ENCODE data around the gene COL19A1.

DNA sequence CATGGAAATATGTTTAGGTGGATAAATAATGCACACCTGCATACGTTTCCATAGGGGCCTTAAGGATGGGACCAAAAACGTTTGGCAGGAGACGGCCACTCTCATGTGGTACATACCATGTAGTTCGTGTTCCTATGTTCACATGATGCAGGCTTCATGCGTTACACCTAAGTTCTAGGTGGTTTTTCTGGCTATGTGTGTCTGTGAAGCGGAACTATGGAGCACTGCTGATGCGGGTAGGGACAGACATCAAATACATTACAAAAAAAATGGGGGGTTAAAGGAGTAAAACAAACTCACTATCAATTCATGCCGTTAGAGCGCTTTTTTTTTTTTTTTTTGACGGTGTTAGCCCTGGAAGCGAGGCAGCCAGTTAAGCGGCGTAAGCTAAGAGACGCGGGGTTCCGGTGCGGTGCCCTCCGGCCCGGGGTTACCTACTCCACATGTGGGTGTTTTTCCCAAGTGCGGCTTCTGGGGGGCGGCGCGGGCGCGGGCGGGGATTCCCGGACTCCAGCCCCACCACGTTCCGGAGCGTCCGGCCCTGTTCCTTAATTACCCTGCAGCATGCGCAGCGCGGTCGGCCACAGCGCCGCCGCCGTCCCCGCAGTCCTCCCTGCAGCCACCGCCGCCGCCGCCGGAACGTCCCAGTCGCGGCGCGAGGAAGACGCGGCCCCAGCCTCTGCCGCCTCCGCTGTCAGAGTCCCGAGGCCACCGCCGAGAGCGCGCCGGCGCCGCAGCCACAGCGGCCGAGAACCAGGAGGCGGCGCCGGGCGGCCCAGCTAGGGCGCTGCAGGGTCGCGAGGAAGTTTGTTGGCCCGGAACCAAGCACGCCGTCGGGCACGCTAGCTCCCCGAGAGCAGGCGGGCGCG is 648 bp downstream of the COL19A1 start:
- no peak for TF ChIP-seq EZH2 (IDR thresholded peaks at IDR 0.05)
- TF ChIP-seq POLR2AphosphoS5 (IDR thresholded peaks at IDR 0.05; ENCODE audit: borderline replicate concordance, low read depth, low read length) = peak; percentile 58
- TF ChIP-seq FOXP2 (optimal IDR thresholded peaks at IDR 0.05; ENCODE audit: control extremely low read depth, extremely low read length, insufficient read depth) = no peak
